Vagina (tissue), 2 donors: ENCODE measurements around the gene RPP30.

ENCODE experiments used
- POLR2AphosphoS5 ChIP-seq, 2 donors: sonication (generic); formaldehyde crosslinking; IDR thresholded peaks; one replicate each; pipeline ENCODE4 v1.9.0; 2017; ENCODE audit warnings: antibody characterized with exemption in 2 of 2, mild to moderate bottlenecking in 2 of 2, low read depth in 1 of 2; ENCODE audit not compliant: insufficient read depth in 1 of 2
- TF ChIP-seq, protein P1 (sequence below), 3 experiments: fragments of 450-650 bp in 2 of 3; fragments of 200-600 bp in 1 of 3; sonication (generic) in 1 of 3; IDR thresholded peaks; one replicate each; pipeline ENCODE4 v1.5.1; 2017 to 2019; ENCODE audit warnings: antibody characterized with exemption in 3 of 3, mild to moderate bottlenecking in 2 of 3, moderate library complexity in 2 of 3

DNA sequence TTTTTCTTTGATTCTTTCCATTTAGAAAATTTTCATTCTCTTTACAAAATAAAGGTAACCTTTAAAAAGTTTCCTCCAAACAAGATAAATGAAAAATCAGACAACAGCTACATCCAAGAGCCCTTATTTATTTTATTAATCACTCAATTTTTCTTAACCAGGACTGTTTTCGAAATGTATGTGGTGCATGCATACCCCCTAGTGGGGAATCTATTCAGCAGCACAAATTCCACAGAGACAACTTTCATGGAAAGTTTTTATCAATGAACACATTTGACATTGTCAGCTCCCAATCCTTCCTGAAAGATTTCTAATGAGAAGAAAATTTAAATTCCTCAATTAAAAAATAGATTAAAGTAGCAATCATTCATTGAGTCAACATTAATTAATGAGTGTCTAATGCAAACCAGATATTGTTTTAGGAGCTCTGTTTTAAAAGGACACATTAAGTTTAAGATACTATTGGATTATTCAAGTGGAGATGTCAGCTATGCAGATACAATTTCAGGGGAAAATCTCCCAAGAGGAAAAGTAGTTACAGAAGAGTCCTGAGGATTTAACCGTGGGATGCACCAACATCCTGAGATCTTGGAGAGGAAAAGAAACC, 8.8 kb upstream of the RPP30 start:
- TF ChIP-seq POLR2AphosphoS5 (IDR thresholded peaks at IDR 0.05; ENCODE audit: insufficient read depth in 1 of 2, low read depth in 1 of 2) = no peak
- TF ChIP-seq, protein P1, sequence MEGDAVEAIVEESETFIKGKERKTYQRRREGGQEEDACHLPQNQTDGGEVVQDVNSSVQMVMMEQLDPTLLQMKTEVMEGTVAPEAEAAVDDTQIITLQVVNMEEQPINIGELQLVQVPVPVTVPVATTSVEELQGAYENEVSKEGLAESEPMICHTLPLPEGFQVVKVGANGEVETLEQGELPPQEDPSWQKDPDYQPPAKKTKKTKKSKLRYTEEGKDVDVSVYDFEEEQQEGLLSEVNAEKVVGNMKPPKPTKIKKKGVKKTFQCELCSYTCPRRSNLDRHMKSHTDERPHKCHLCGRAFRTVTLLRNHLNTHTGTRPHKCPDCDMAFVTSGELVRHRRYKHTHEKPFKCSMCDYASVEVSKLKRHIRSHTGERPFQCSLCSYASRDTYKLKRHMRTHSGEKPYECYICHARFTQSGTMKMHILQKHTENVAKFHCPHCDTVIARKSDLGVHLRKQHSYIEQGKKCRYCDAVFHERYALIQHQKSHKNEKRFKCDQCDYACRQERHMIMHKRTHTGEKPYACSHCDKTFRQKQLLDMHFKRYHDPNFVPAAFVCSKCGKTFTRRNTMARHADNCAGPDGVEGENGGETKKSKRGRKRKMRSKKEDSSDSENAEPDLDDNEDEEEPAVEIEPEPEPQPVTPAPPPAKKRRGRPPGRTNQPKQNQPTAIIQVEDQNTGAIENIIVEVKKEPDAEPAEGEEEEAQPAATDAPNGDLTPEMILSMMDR (IDR thresholded peaks at IDR 0.05) = peak in 2 of 3 experiments; percentile 10 to 21
